HL-60 (cell line): Measurements from ENCODE around the gene CA4.
"Not testable (repeated sequence)": the region's sequence is repeated elsewhere in the genome, so short reads cannot be mapped to it uniquely, and the experiment has no call there.

Experiments
- TF ChIP-seq, protein P1 (sequence below): IDR thresholded peaks from 2 replicates; pipeline ENCODE4 v1.6.1; 2012; ENCODE audit warnings: low read depth; ENCODE audit not compliant: insufficient replicate concordance
- TF ChIP-seq, protein P2 (sequence below): IDR thresholded peaks from one replicate; pipeline ENCODE4 v1.5.1; 2011; ENCODE audit warnings: low read length, control low read depth, inconsistent platforms; ENCODE audit not compliant: insufficient read depth

DNA sequence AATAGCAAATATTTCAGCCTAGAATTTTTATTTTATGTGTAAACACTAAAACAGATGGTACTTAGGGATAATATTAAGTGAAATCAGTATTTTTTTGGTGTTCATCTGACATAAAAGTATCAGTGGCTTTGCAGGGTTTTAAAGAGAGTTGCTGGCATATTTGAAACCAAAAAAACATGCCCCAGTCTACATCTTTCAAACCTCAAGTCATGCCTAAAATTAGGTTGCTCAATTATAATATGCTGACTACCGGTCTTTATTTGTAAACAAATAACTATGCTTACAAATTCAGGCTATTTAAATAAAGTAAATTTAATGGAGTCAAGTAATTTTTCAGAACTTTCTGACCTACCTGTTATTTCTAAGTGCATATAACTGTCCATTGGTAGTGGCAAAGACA lies 58.5 kb downstream of the CA4 start:
- TF ChIP-seq, protein P1, sequence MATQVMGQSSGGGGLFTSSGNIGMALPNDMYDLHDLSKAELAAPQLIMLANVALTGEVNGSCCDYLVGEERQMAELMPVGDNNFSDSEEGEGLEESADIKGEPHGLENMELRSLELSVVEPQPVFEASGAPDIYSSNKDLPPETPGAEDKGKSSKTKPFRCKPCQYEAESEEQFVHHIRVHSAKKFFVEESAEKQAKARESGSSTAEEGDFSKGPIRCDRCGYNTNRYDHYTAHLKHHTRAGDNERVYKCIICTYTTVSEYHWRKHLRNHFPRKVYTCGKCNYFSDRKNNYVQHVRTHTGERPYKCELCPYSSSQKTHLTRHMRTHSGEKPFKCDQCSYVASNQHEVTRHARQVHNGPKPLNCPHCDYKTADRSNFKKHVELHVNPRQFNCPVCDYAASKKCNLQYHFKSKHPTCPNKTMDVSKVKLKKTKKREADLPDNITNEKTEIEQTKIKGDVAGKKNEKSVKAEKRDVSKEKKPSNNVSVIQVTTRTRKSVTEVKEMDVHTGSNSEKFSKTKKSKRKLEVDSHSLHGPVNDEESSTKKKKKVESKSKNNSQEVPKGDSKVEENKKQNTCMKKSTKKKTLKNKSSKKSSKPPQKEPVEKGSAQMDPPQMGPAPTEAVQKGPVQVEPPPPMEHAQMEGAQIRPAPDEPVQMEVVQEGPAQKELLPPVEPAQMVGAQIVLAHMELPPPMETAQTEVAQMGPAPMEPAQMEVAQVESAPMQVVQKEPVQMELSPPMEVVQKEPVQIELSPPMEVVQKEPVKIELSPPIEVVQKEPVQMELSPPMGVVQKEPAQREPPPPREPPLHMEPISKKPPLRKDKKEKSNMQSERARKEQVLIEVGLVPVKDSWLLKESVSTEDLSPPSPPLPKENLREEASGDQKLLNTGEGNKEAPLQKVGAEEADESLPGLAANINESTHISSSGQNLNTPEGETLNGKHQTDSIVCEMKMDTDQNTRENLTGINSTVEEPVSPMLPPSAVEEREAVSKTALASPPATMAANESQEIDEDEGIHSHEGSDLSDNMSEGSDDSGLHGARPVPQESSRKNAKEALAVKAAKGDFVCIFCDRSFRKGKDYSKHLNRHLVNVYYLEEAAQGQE = not testable (repeated sequence)
- TF ChIP-seq, protein P2, sequence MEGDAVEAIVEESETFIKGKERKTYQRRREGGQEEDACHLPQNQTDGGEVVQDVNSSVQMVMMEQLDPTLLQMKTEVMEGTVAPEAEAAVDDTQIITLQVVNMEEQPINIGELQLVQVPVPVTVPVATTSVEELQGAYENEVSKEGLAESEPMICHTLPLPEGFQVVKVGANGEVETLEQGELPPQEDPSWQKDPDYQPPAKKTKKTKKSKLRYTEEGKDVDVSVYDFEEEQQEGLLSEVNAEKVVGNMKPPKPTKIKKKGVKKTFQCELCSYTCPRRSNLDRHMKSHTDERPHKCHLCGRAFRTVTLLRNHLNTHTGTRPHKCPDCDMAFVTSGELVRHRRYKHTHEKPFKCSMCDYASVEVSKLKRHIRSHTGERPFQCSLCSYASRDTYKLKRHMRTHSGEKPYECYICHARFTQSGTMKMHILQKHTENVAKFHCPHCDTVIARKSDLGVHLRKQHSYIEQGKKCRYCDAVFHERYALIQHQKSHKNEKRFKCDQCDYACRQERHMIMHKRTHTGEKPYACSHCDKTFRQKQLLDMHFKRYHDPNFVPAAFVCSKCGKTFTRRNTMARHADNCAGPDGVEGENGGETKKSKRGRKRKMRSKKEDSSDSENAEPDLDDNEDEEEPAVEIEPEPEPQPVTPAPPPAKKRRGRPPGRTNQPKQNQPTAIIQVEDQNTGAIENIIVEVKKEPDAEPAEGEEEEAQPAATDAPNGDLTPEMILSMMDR = not testable (repeated sequence)
